Germinal center (tissue), 1 donor: ENCODE measurements around the gene PAPSS2.
"Not testable (repeated sequence)": the region's sequence is repeated elsewhere in the genome, so short reads cannot be mapped to it uniquely, and the experiment has no call there.

ENCODE experiments used
- DNase-seq: peaks from one replicate; pipeline ENCODE4 v3.0.0; 2012; ENCODE audit warnings: mixed read lengths, low spot score

Gene PAPSS2

GRCh38 chr10:87659571-87660483 lies at the start of gene PAPSS2:
TSS of gene PAPSS2 (plus strand) at chr10:87659878. CDS start at chr10:87659982, 104 bp downstream.
- peak; percentile 42 for DNase-seq

- not testable (repeated sequence) for DNase-seq
Observed at GRCh38 chr10:87611341-87611740, 48.3 kb upstream of the PAPSS2 start.

GRCh38 chr10:87612115-87612514 lies 47.6 kb upstream of the PAPSS2 start:
- no peak for DNase-seq

GRCh38 chr10:87613751-87614150 lies 45.9 kb upstream of the PAPSS2 start:
- DNase-seq = no peak

- DNase-seq = no peak
Observed at GRCh38 chr10:87615856-87616255, 43.8 kb upstream of the PAPSS2 start.

GRCh38 chr10:87617503-87617902 lies 42.2 kb upstream of the PAPSS2 start:
- no peak for DNase-seq

GRCh38 chr10:87618566-87619423 lies 40.9 kb upstream of the PAPSS2 start:
- no peak for DNase-seq

GRCh38 chr10:87619705-87620104 lies 40.0 kb upstream of the PAPSS2 start:
- DNase-seq = no peak

GRCh38 chr10:87621440-87621839 lies 38.2 kb upstream of the PAPSS2 start:
- not testable (repeated sequence) for DNase-seq

GRCh38 chr10:87622314-87623004 lies 37.2 kb upstream of the PAPSS2 start:
- DNase-seq = no peak

GRCh38 chr10:87623191-87623590 lies 36.5 kb upstream of the PAPSS2 start:
- no peak for DNase-seq

GRCh38 chr10:87625661-87626060 lies 34.0 kb upstream of the PAPSS2 start:
- DNase-seq = no peak

- DNase-seq = no peak
Observed at GRCh38 chr10:87626422-87626892, 33.2 kb upstream of the PAPSS2 start.

- no peak for DNase-seq
Observed at GRCh38 chr10:87630171-87630570, 29.5 kb upstream of the PAPSS2 start.

- DNase-seq = no peak
Observed at GRCh38 chr10:87632454-87632853, 27.2 kb upstream of the PAPSS2 start.

GRCh38 chr10:87634311-87634710 lies 25.4 kb upstream of the PAPSS2 start:
- DNase-seq = no peak

GRCh38 chr10:87635498-87636312 lies 24.0 kb upstream of the PAPSS2 start:
- no peak for DNase-seq

- no peak for DNase-seq
Observed at GRCh38 chr10:87636313-87636915, 23.3 kb upstream of the PAPSS2 start.

GRCh38 chr10:87639493-87639892 lies 20.2 kb upstream of the PAPSS2 start:
- no peak for DNase-seq

- no peak for DNase-seq
Observed at GRCh38 chr10:87640043-87640442, 19.6 kb upstream of the PAPSS2 start.

GRCh38 chr10:87642486-87642885 lies 17.2 kb upstream of the PAPSS2 start:
- no peak for DNase-seq
